ENCODE measurements around the gene SLC11A2.

DNA sequence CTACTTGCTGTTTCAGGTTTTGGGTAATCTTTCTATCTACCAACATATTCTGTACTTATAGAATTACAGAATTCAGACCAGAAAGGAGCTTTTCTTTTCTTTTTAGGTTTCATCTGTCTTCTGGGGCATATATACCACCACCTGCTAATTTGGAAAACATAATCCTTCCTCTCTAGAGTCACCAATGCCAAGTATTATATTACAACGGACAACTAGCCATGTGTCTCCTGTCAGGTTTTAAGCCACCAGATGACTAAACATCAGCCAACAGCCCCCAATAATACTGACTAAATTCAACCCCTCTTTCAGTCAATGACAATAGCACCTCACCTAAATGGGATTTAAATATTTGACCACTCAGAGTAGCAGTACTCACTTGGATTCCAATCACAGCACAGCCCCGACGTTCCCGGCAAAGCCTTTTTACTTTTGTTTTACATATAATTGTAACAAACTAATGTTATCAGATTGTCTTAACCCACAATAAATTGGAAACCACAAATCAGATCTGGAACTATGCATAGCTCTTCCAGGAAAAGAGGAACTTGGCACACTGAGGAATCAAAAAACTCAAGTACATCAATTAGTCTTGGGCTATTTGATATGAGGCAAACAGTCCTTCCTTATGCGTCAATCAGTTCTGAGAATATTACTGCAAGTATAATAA is 13.5 kb downstream of the SLC11A2 start:
- TF ChIP-seq, protein P1, sequence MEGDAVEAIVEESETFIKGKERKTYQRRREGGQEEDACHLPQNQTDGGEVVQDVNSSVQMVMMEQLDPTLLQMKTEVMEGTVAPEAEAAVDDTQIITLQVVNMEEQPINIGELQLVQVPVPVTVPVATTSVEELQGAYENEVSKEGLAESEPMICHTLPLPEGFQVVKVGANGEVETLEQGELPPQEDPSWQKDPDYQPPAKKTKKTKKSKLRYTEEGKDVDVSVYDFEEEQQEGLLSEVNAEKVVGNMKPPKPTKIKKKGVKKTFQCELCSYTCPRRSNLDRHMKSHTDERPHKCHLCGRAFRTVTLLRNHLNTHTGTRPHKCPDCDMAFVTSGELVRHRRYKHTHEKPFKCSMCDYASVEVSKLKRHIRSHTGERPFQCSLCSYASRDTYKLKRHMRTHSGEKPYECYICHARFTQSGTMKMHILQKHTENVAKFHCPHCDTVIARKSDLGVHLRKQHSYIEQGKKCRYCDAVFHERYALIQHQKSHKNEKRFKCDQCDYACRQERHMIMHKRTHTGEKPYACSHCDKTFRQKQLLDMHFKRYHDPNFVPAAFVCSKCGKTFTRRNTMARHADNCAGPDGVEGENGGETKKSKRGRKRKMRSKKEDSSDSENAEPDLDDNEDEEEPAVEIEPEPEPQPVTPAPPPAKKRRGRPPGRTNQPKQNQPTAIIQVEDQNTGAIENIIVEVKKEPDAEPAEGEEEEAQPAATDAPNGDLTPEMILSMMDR (IDR thresholded peaks at IDR 0.05): no peak
- TF ChIP-seq ZFX (IDR thresholded peaks at IDR 0.05; ENCODE audit: borderline replicate concordance): no peak
